ENCODE data around the gene ING5.

Gene ING5

GRCh38 chr2:241734208-241734466 lies 32.3 kb downstream of the ING5 start:
- DNase-seq (ENCODE audit: low read depth in 1 of 2, low spot score in 1 of 2) = no peak
- Histone ChIP-seq H3K27ac (replicated peaks) (peak overlapping the region; percentile 45), H3K27me3 (ENCODE audit: insufficient read depth, poor library complexity, severe bottlenecking) (no peaks in the 10 kb centered on the region), H3K4me3 (replicated peaks; ENCODE audit: insufficient read depth, low read length) (peak overlapping the region; percentile 42)
- TF ChIP-seq POLR2AphosphoS5 (IDR thresholded peaks at IDR 0.05; ENCODE audit: low read depth) (no peak), SPI1 (IDR thresholded peaks at IDR 0.05; ENCODE audit: borderline replicate concordance, low read depth) (no peak), CTCF (IDR thresholded peaks at IDR 0.05; ENCODE audit: insufficient read depth, low read length) (no peak), GABPA (IDR thresholded peaks at IDR 0.05; ENCODE audit: low read depth) (no peak), REST (IDR thresholded peaks at IDR 0.05; ENCODE audit: insufficient replicate concordance, low read depth) (no peak)

- Histone ChIP-seq H3K27ac (replicated peaks) (peak within 1 kb of the TSS; percentile 81), H3K4me3 (replicated peaks; ENCODE audit: insufficient read depth, low read length) (peak within 1 kb of the TSS; percentile 81), H3K27me3 (ENCODE audit: insufficient read depth, poor library complexity, severe bottlenecking) (no peaks in the 10 kb centered on the region)
- TF ChIP-seq POLR2AphosphoS5 (IDR thresholded peaks at IDR 0.05; ENCODE audit: low read depth) (peak; percentile 54), CTCF (IDR thresholded peaks at IDR 0.05; ENCODE audit: insufficient read depth, low read length) (no peak), REST (IDR thresholded peaks at IDR 0.05; ENCODE audit: insufficient replicate concordance, low read depth) (no peak)
- peak; percentile 85 to 90 for DNase-seq (ENCODE audit: low read depth in 1 of 2, low spot score in 1 of 2)
These were observed 32.8 kb downstream of the ING5 start, which contains the start of gene D2HGDH for GRCh38 chr2:241734467-241735208. D2HGDH (plus strand) TSS chr2:241734630; CDS start chr2:241735225, 595 bp downstream.

GRCh38 chr2:241736111-241736510 lies 34.3 kb downstream of the ING5 start:
- H3K4me3 ChIP-seq (replicated peaks; ENCODE audit: insufficient read depth, low read length) = no peak overlapping the region
- no peak for TF ChIP-seq REST (IDR thresholded peaks at IDR 0.05; ENCODE audit: insufficient replicate concordance, low read depth)
- TF ChIP-seq CTCF (IDR thresholded peaks at IDR 0.05; ENCODE audit: insufficient read depth, low read length) = no peak
- no peak for TF ChIP-seq SPI1 (IDR thresholded peaks at IDR 0.05; ENCODE audit: borderline replicate concordance, low read depth)
- no peak for TF ChIP-seq POLR2AphosphoS5 (IDR thresholded peaks at IDR 0.05; ENCODE audit: low read depth)
- TF ChIP-seq GABPA (IDR thresholded peaks at IDR 0.05; ENCODE audit: low read depth) = no peak
- no peak overlapping the region for H3K27ac ChIP-seq (replicated peaks)
- DNase-seq (ENCODE audit: low read depth in 1 of 2, low spot score in 1 of 2) = no peak
- no peaks in the 10 kb centered on the region for H3K27me3 ChIP-seq (ENCODE audit: insufficient read depth, poor library complexity, severe bottlenecking)

Data from HL-60 (cell line).